Mucosa of descending colon (tissue), 3 donors: ENCODE measurements around the gene AHCTF1. TPM values are rescaled to one million over a fixed set of nuclear protein-coding genes. Genes with fewer than 3 reads are reported as not detected.

Experiments used
- ATAC-seq: fragments of 200-7000 bp; cut with Tn5 transposase; one replicate; pipeline ENCODE4 v1.9.1; 2020; ENCODE audit warnings: mild to moderate bottlenecking, moderate library complexity
- DNase-seq, 3 donors: peaks; one replicate each; pipeline ENCODE4 v3.0.0-alpha.2; 2020
- H3K36me3 ChIP-seq: fragments of 200-600 bp; one replicate; pipeline ENCODE4 v1.8.0; 2021; ENCODE audit warnings: low read depth, mild to moderate bottlenecking
- H3K4me1 ChIP-seq: fragments of 200-600 bp; one replicate; pipeline ENCODE4 v1.8.0; 2021; ENCODE audit warnings: low read depth, mild to moderate bottlenecking
- H3K4me3 ChIP-seq: fragments of 200-600 bp; one replicate; pipeline ENCODE4 v1.8.0; 2021; ENCODE audit warnings: mild to moderate bottlenecking
- H3K9me3 ChIP-seq: fragments of 200-600 bp; one replicate; pipeline ENCODE4 v1.8.0; 2021; ENCODE audit warnings: mild to moderate bottlenecking
- CTCF ChIP-seq: fragments of 200-600 bp; IDR thresholded peaks from one replicate; pipeline ENCODE4 v1.8.0; 2022; ENCODE audit warnings: antibody characterized with exemption, mild to moderate bottlenecking
- intact Hi-C, 2 donors: fragments of 100-400 bp; cut with DNase I in 1 of 2; cut with micrococcal nuclease in 1 of 2; formaldehyde crosslinking; loops; one replicate each; pipeline versions ENCODE4 v1.11.0 to v1.11.1; 2022; cut with DNase I, micrococcal nuclease
- total RNA-seq, 3 donors: library from RNA; stranded (reverse); fragmentation: NEBNext Ultra II Directional in 2 of 3; extraction: Animal tissue kit (Norgen Biotek cat#: 25700) in 2 of 3; gene quantifications; one replicate each; pipeline versions ENCODE4 v1.2.1 to v1.2.4, GENCODE V29; 2021 to 2023
- donor health status: DM: no; HTN: no; CAD: no; lungs with moderate emphysema.
- donor health status: DM: no; HTN: no; CAD: no.
- donor health status: DM: no; HTN: yes; CAD: no.

Gene AHCTF1
- total RNA-seq, 3 donors from 2014 or later, result 25.5 to 41.6 (median 27.6) TPM

GRCh38 chr1:246930830-246931548, 759 bp downstream of the AHCTF1 start:
- no peak for TF ChIP-seq CTCF
- Histone ChIP-seq H3K4me3 (peak overlapping the region; percentile 95), H3K36me3 (no peaks in the 10 kb centered on the region), H3K4me1 (peaks cover 9% of the 10 kb centered on the region), H3K9me3 (no peaks in the 10 kb centered on the region)
- intact Hi-C loops, result no loop called here
- ATAC-seq, result peak; percentile 20
- DNase-seq, result peak; percentile 56 to 80 (median 71)

- Histone ChIP-seq H3K9me3 (no peaks in the 10 kb centered on the region), H3K4me1 (peaks cover 9% of the 10 kb centered on the region), H3K4me3 (no peak overlapping the region), H3K36me3 (no peaks in the 10 kb centered on the region)
- DNase-seq (no peak), ATAC-seq (no peak)
- intact Hi-C loops, result no loop called here
- no peak for TF ChIP-seq CTCF
These were observed 5.6 kb downstream of the AHCTF1 start for GRCh38 chr1:246925997-246926626.

GRCh38 chr1:246923900-246924299, 7.8 kb downstream of the AHCTF1 start:
- intact Hi-C loops, result no loop called here
- no peak for ATAC-seq

GRCh38 chr1:246923482-246923881, 8.3 kb downstream of the AHCTF1 start:
- intact Hi-C loops, result no loop called here
- H3K4me3 ChIP-seq, result no peak overlapping the region
- H3K9me3 ChIP-seq, result no peaks in the 10 kb centered on the region
- ATAC-seq (no peak), DNase-seq (no peak)
- no peak for TF ChIP-seq CTCF
- H3K36me3 ChIP-seq, result no peaks in the 10 kb centered on the region
- no peaks in the 10 kb centered on the region for H3K4me1 ChIP-seq

More at GRCh38 chr1:246923900-246924299, 7.8 kb downstream of the AHCTF1 start:
- Histone ChIP-seq H3K4me1 (no peaks in the 10 kb centered on the region), H3K4me3 (no peak overlapping the region), H3K9me3 (no peaks in the 10 kb centered on the region), H3K36me3 (no peaks in the 10 kb centered on the region)
- DNase-seq, result no peak
- TF ChIP-seq CTCF, result no peak

- TF ChIP-seq CTCF, result no peak
- intact Hi-C loops, result no loop called here
- Histone ChIP-seq H3K36me3 (no peaks in the 10 kb centered on the region), H3K9me3 (no peaks in the 10 kb centered on the region), H3K4me1 (no peaks in the 10 kb centered on the region), H3K4me3 (no peak overlapping the region)
- no peak for DNase-seq
- ATAC-seq, result no peak
These were observed 10.3 kb downstream of the AHCTF1 start for GRCh38 chr1:246921481-246921880.
